A673 (cell line): ENCODE results near the gene KRT82. TPM values are rescaled to one million over a fixed set of nuclear protein-coding genes. Genes with fewer than 3 reads are reported as not detected.
A peak's percentile ranks its signal among the peaks of the same experiment; 100 is the strongest.

Source experiments
- BruUV-seq: library from RNA; stranded (reverse); fragments of 400-500 nt; replicated peaks from 2 replicates; lab custom pipeline; 2021; lab: Mats Ljungman, UMichigan
- CTCF ChIA-PET: fragments of 300-600 bp; sonication (Branson Sonifier 250); formaldehyde crosslinking; loops from one replicate; lab custom pipeline; 2022; ENCODE audit warnings: antibody characterized with exemption; lab: Charles Lee
- POLR2A ChIA-PET: fragments of 300-600 bp; sonication (Branson Sonifier 250); formaldehyde crosslinking; loops from one replicate; lab custom pipeline; 2022; ENCODE audit warnings: antibody characterized with exemption; ENCODE audit not compliant: low non-redundant PET; lab: Charles Lee
- DNase-seq: peaks from one replicate; pipeline ENCODE4 v3.0.0-alpha.2; 2015; ENCODE audit warnings: low spot score
- H3K27ac ChIP-seq: fragments of 200-600 bp; sonication (generic); 2 replicates; pipeline ENCODE4 v1.5.1; 2016; ENCODE audit warnings: mixed run types, low read depth, mild to moderate bottlenecking, mixed read lengths, antibody characterized with exemption, low read length; ENCODE audit not compliant: poor library complexity, severe bottlenecking
- H3K27me3 ChIP-seq: fragments of 200-600 bp; sonication (generic); replicated peaks from 2 replicates; pipeline ENCODE4 v1.6.1; 2017; ENCODE audit warnings: mixed run types, low read depth, mild to moderate bottlenecking, mixed read lengths, antibody characterized with exemption, low read length; ENCODE audit not compliant: insufficient read depth, poor library complexity
- H3K36me3 ChIP-seq: fragments of 200-600 bp; sonication (generic); 2 replicates; pipeline ENCODE4 v1.6.1; 2016; ENCODE audit warnings: mixed run types, mild to moderate bottlenecking, mixed read lengths, antibody characterized with exemption, low read length; ENCODE audit not compliant: insufficient read depth, poor library complexity, severe bottlenecking
- H3K4me1 ChIP-seq: fragments of 200-600 bp; sonication (generic); 2 replicates; pipeline ENCODE4 v1.6.1; 2017; ENCODE audit warnings: mixed run types, mild to moderate bottlenecking, mixed read lengths, antibody characterized with exemption, low read length; ENCODE audit not compliant: insufficient read depth, poor library complexity, severe bottlenecking
- H3K4me3 ChIP-seq: fragments of 200-600 bp; sonication (generic); 2 replicates; pipeline ENCODE4 v1.5.1; 2016; ENCODE audit warnings: low read depth, mixed run types, mild to moderate bottlenecking, mixed read lengths, low read length; ENCODE audit not compliant: poor library complexity, severe bottlenecking
- H3K9me3 ChIP-seq: fragments of 200-600 bp; sonication (generic); 2 replicates; pipeline ENCODE4 v1.6.1; 2016; ENCODE audit warnings: mixed run types, low read depth, mild to moderate bottlenecking, mixed read lengths, antibody characterized with exemption, low read length; ENCODE audit not compliant: poor library complexity, severe bottlenecking
- EZH2 ChIP-seq: fragments of 200-600 bp; sonication (generic); IDR thresholded peaks from 2 replicates; pipeline ENCODE4 v1.6.1; 2017; ENCODE audit warnings: borderline replicate concordance, low read depth, mild to moderate bottlenecking, mixed read lengths, antibody characterized with exemption, low read length; ENCODE audit not compliant: poor library complexity, severe bottlenecking
- intact Hi-C: fragments of 100-400 bp; cut with micrococcal nuclease; formaldehyde crosslinking; loops from one replicate; pipeline ENCODE4 v1.10.0; 2022; ENCODE audit not compliant: unreplicated experiment
- total RNA-seq: library from RNA; stranded (reverse); gene quantifications from 2 replicates; pipeline ENCODE4 v1.2.3, GENCODE V29; 2021
- TF ChIP-seq, protein P1 (sequence below): fragments of 300-800, 200-600 bp; sonication (generic); conservative IDR thresholded peaks from 2 replicates; pipeline ENCODE4 v1.5.1; 2017; ENCODE audit warnings: low read depth, mild to moderate bottlenecking, antibody characterized with exemption, low read length, moderate library complexity, mixed read lengths

The KRT82 gene
- total RNA-seq, 1 experiment from 2014 or later: not detected

DNA sequence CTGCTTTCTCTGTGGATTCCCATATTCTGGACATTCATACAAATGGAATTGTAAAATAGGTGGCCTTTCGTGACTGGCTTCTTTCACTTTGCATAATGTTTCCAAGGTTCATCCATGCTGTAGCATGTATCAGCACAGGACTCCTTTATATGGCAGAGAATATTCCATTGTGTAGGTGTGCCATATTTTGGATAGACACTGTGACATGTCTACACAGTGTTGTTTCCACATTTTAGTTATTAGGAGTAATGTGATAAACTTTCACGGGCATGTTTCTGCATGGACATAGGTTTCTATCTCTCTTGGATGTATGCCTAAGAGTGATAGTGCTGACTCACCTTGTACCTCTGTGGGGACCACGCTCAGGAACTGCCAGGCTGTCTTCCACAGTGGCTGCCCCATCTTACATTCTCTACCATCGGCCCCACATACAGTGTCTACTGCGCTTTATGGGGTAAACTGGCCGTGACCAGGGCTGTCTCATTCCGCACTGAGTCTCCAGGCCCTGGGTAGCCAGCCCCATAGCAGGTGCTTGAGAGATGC is 13.6 kb downstream of the KRT82 start:
- ChIA-PET POLR2A (no interaction called here), CTCF (interaction anchor here (0.6 to 1.0 kb wide), 2 partner anchors 275 to 478 kb away, joined by 3 read pairs; no protein-coding TSS in a partner anchor)
- DNase-seq: no peak
- H3K4me3 ChIP-seq: no peak overlapping the region
- no peak overlapping the region for H3K27ac ChIP-seq
- no peaks in the 10 kb centered on the region for H3K36me3 ChIP-seq
- intact Hi-C loops: no loop called here
- BruUV-seq: no TSS peak
- H3K27me3 ChIP-seq: peaks cover 11% of the 10 kb centered on the region
- TF ChIP-seq EZH2: no peak
- TF ChIP-seq, protein P1, sequence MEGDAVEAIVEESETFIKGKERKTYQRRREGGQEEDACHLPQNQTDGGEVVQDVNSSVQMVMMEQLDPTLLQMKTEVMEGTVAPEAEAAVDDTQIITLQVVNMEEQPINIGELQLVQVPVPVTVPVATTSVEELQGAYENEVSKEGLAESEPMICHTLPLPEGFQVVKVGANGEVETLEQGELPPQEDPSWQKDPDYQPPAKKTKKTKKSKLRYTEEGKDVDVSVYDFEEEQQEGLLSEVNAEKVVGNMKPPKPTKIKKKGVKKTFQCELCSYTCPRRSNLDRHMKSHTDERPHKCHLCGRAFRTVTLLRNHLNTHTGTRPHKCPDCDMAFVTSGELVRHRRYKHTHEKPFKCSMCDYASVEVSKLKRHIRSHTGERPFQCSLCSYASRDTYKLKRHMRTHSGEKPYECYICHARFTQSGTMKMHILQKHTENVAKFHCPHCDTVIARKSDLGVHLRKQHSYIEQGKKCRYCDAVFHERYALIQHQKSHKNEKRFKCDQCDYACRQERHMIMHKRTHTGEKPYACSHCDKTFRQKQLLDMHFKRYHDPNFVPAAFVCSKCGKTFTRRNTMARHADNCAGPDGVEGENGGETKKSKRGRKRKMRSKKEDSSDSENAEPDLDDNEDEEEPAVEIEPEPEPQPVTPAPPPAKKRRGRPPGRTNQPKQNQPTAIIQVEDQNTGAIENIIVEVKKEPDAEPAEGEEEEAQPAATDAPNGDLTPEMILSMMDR: no peak
- H3K9me3 ChIP-seq: no peaks in the 10 kb centered on the region
- H3K4me1 ChIP-seq: peaks cover 5% of the 10 kb centered on the region

- DNase-seq: peak; percentile 51
- Histone ChIP-seq H3K4me3 (no peak overlapping the region), H3K36me3 (no peaks in the 10 kb centered on the region), H3K4me1 (peaks cover 5% of the 10 kb centered on the region), H3K9me3 (no peaks in the 10 kb centered on the region), H3K27me3 (peaks cover 11% of the 10 kb centered on the region), H3K27ac (no peak overlapping the region)
- no TSS peak for BruUV-seq
- TF ChIP-seq, protein P1: no peak
- no peak for TF ChIP-seq EZH2
- POLR2A ChIA-PET: no interaction called here
- intact Hi-C loops: no loop called here
- CTCF ChIA-PET: interaction anchor here (0.6 to 1.0 kb wide), 4 partner anchors 18 to 479 kb away, joined by 3 read pairs; no protein-coding TSS in a partner anchor
Observed at GRCh38 chr12:52391618-52392002, 14.5 kb downstream of the KRT82 start.

GRCh38 chr12:52390739-52391617 is 15.2 kb downstream of the KRT82 start:
- no peaks in the 10 kb centered on the region for H3K9me3 ChIP-seq
- CTCF ChIA-PET: interaction anchor here (1.0 kb wide), 1 partner anchor 17 kb away, joined by 3 read pairs; no protein-coding TSS in a partner anchor
- intact Hi-C loops: no loop called here
- POLR2A ChIA-PET: no interaction called here
- peaks cover 1% of the 10 kb centered on the region for H3K4me1 ChIP-seq
- no peak overlapping the region for H3K27ac ChIP-seq
- H3K27me3 ChIP-seq: peaks cover 11% of the 10 kb centered on the region
- H3K4me3 ChIP-seq: no peak overlapping the region
- H3K36me3 ChIP-seq: no peaks in the 10 kb centered on the region
- TF ChIP-seq EZH2: no peak
- TF ChIP-seq, protein P1: peak; percentile 62
- DNase-seq: peak; percentile 25
- BruUV-seq: no TSS peak
